SK-N-MC (cell line): ENCODE results near the gene RPS6KA3.

Source experiments
- DNase-seq: peaks from one replicate; pipeline ENCODE4 v3.0.0-alpha.2; 2011; ENCODE audit warnings: low read depth, low spot score
- H3K27ac ChIP-seq: fragments of 200-600 bp; sonication (generic); 2 replicates; pipeline ENCODE4 v1.5.1; 2016; ENCODE audit warnings: mixed run types
- H3K36me3 ChIP-seq: fragments of 200-600 bp; sonication (generic); 2 replicates; pipeline ENCODE4 v1.6.1; 2017; ENCODE audit warnings: antibody characterized with exemption, low read length, mixed read lengths; ENCODE audit not compliant: insufficient read depth
- H3K4me3 ChIP-seq: fragments of 200-600 bp; sonication (generic); 2 replicates; pipeline ENCODE4 v1.5.1; 2016
- H3K9ac ChIP-seq: fragments of 200-600 bp; sonication (generic); 2 replicates; pipeline ENCODE4 v1.8.0; 2017; ENCODE audit warnings: mixed run types, mixed read lengths; ENCODE audit not compliant: insufficient read length
- H3K9me3 ChIP-seq: fragments of 200-600 bp; sonication (generic); 2 replicates; pipeline ENCODE4 v1.6.1; 2017; ENCODE audit warnings: low read depth, mild to moderate bottlenecking, antibody characterized with exemption, low read length, moderate library complexity, mixed read lengths
- EZH2 ChIP-seq: fragments of 200-600 bp; sonication (generic); IDR thresholded peaks from one replicate; pipeline ENCODE4 v1.6.1; 2017; ENCODE audit warnings: antibody characterized with exemption
- FOXP2 ChIP-seq: optimal IDR thresholded peaks from 2 replicates; pipeline ENCODE3; 2011; ENCODE audit warnings: mild to moderate bottlenecking, moderate library complexity; ENCODE audit not compliant: insufficient read depth; ENCODE audit errors: extremely low read length, control extremely low read depth
- POLR2AphosphoS5 ChIP-seq: IDR thresholded peaks from 2 replicates; pipeline ENCODE4 v1.6.1; 2012; ENCODE audit warnings: mild to moderate bottlenecking, low read depth, low read length, borderline replicate concordance

Gene RPS6KA3

DNA sequence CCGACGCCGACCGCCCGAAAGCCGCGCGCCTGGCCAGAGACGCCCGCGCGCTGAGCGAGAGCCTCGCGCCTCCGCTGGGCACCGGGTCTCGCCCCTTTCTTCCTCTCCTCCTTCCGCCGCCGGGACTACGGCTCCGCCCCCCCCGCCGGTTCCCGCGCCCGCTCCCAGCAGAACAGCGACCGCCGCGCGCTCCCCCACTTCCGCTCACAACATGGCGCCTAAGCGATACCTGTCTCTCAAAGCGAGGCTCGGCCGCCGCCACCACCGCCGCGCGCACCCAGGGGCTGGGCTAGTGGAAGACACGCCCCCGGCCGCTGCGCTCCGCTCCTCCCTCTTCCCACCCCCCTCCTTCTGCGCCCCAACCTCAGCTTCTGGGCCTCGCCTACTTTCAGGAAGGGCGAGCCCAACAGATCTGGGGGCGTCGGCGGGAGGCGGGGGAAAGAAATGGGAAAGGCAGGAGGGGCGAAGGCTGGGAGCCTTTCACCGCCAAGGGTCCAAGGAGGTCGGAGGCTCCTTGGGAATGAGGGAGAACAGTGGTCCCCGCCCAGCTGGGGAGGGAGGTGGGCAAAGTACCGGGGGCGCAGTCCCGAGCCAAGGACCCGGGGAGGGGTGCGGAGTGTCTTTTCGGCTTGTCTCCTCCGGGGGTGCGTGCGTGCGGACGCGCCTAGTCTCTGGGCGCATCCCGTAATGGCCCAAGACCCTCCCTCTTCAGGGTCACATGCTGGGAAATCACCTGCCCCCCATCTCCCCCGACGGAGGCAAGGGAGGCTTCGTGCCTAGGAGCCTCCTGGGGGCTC, at the start of gene RPS6KA3:
Gene RPS6KA3 (minus strand): TSS at position 100 of the 797 bp plus-strand sequence. CDS start 277 bp downstream, outside the sequence.
- no peak for DNase-seq
- Histone ChIP-seq H3K27ac (no peak within 1 kb of the TSS), H3K9ac (peak within 1 kb of the TSS; percentile 66), H3K9me3 (no peaks in the 10 kb centered on the region), H3K4me3 (peak within 1 kb of the TSS; percentile 82), H3K36me3 (no peaks in the 10 kb centered on the region)
- peak; percentile 39; the same call in 1 of the 2 replicates for TF ChIP-seq POLR2AphosphoS5
- no peak for TF ChIP-seq EZH2
- no peak for TF ChIP-seq FOXP2

DNA sequence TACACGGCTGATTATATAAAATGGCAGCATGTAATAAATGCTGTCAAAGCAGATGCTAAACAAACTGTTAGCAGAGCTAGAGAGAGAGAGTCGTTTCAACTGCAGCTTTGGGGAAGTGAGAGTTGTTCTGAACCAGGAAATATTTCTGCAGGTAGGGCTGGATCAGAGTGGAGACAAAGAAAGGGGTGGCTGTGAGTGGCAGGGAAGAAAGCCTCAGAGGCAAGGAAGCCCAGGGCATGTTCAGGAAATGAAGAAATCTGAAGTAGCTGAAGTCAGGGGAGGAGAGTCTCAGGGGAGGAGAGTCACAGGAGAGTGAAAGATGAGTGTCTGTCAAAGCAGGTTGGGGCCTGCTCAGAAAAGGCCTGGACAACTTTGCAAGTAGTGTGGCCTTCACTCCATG, 48.4 kb upstream of the RPS6KA3 start:
- no peak for TF ChIP-seq FOXP2
- no peak for TF ChIP-seq EZH2
- no peak for TF ChIP-seq POLR2AphosphoS5
- no peaks in the 10 kb centered on the region for H3K36me3 ChIP-seq
- H3K4me3 ChIP-seq = no peak overlapping the region
- no peaks in the 10 kb centered on the region for H3K9me3 ChIP-seq
- H3K9ac ChIP-seq = no peak overlapping the region
- DNase-seq = no peak
- no peak overlapping the region for H3K27ac ChIP-seq

GRCh38 chrX:20313899-20314298, 47.2 kb upstream of the RPS6KA3 start:
- Histone ChIP-seq H3K9me3 (no peaks in the 10 kb centered on the region), H3K9ac (no peak overlapping the region), H3K27ac (no peak overlapping the region), H3K36me3 (no peaks in the 10 kb centered on the region), H3K4me3 (no peak overlapping the region)
- DNase-seq = no peak
- no peak for TF ChIP-seq FOXP2
- TF ChIP-seq POLR2AphosphoS5 = no peak
- no peak for TF ChIP-seq EZH2

DNA sequence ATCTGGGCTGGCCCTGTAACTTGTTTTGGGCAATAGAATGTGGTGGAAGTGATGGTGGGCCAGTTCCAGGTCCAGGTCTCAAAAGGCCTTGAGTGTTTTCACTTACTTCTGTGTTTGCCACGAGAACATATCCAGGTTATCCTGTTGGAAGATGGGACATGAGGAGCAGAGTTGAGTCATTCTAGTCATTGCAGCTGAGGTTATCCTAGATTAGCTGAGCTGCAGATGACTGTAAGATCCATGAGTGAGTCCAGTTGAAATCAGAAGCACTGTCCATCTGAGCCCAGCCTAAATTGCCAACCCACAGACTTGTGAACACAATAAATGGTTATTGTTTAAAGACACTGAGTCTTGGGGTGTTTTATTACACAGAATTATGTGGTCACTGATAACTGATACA, 45.3 kb upstream of the RPS6KA3 start:
- H3K27ac ChIP-seq = no peak overlapping the region
- TF ChIP-seq FOXP2 (no peak), EZH2 (no peak), POLR2AphosphoS5 (no peak)
- no peak for DNase-seq
- no peak overlapping the region for H3K9ac ChIP-seq
- no peaks in the 10 kb centered on the region for H3K36me3 ChIP-seq
- no peaks in the 10 kb centered on the region for H3K9me3 ChIP-seq
- no peak overlapping the region for H3K4me3 ChIP-seq

GRCh38 chrX:20311505-20311904, 44.8 kb upstream of the RPS6KA3 start:
- no peaks in the 10 kb centered on the region for H3K9me3 ChIP-seq
- H3K9ac ChIP-seq = no peak overlapping the region
- TF ChIP-seq POLR2AphosphoS5 (no peak), EZH2 (no peak), FOXP2 (no peak)
- no peaks in the 10 kb centered on the region for H3K36me3 ChIP-seq
- no peak overlapping the region for H3K27ac ChIP-seq
- DNase-seq = no peak
- no peak overlapping the region for H3K4me3 ChIP-seq

DNA sequence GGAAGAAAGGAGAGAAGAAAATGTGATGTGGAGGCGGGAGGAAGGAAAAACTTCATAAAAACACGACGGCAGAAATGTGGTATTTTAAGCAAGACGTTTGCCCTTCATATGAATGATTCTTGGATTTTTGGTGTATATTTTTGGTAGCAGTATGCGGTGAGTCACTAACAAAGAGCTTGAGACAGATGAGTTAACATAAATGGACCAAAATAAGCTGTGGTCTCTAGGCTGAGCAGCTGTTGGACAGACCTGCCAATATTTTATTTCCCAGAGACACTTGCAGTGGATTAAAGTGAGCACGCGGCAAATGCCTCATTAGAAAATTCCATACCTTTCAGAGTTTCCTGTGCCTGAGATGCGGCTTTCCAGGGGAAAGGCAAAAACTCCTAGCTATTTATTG, 43.1 kb upstream of the RPS6KA3 start:
- DNase-seq = no peak
- Histone ChIP-seq H3K27ac (no peak overlapping the region), H3K9me3 (no peaks in the 10 kb centered on the region), H3K9ac (no peak overlapping the region), H3K36me3 (no peaks in the 10 kb centered on the region), H3K4me3 (no peak overlapping the region)
- TF ChIP-seq POLR2AphosphoS5 = no peak
- no peak for TF ChIP-seq FOXP2
- no peak for TF ChIP-seq EZH2

- Histone ChIP-seq H3K9ac (no peak overlapping the region), H3K9me3 (no peaks in the 10 kb centered on the region), H3K27ac (no peak overlapping the region), H3K4me3 (no peak overlapping the region), H3K36me3 (no peaks in the 10 kb centered on the region)
- DNase-seq = no peak
- TF ChIP-seq POLR2AphosphoS5 (no peak), EZH2 (no peak), FOXP2 (no peak)
Measured at GRCh38 chrX:20306668-20307067, 40.0 kb upstream of the RPS6KA3 start.

DNA sequence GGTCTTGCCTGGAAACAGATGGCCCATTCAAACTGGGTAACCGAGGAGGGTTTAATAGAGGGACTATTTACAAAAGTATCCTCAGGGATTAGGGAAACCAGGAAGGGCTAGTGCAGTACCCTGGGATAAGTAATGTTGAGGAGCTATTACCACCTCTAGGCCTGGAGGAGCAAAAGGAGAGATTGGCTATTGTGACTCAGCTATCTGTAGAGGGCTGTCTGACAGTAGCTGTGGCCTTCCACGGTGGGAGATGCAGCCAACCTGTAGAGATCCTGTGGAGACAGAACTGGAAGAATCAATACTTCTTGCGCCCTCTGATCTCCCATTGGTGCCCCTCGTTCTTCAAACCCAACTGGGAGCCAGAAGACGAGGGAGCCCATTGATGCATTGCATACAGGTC, 34.1 kb upstream of the RPS6KA3 start:
- Histone ChIP-seq H3K9ac (no peak overlapping the region), H3K9me3 (no peaks in the 10 kb centered on the region), H3K36me3 (no peaks in the 10 kb centered on the region), H3K4me3 (no peak overlapping the region), H3K27ac (no peak overlapping the region)
- TF ChIP-seq EZH2 (no peak), FOXP2 (no peak), POLR2AphosphoS5 (no peak)
- no peak for DNase-seq
